ENCODE results near the gene ZNF418.
"Not testable (repeated sequence)": the region's sequence is repeated elsewhere in the genome, so short reads cannot be mapped to it uniquely, and the experiment has no call there.

Gene ZNF418

DNA sequence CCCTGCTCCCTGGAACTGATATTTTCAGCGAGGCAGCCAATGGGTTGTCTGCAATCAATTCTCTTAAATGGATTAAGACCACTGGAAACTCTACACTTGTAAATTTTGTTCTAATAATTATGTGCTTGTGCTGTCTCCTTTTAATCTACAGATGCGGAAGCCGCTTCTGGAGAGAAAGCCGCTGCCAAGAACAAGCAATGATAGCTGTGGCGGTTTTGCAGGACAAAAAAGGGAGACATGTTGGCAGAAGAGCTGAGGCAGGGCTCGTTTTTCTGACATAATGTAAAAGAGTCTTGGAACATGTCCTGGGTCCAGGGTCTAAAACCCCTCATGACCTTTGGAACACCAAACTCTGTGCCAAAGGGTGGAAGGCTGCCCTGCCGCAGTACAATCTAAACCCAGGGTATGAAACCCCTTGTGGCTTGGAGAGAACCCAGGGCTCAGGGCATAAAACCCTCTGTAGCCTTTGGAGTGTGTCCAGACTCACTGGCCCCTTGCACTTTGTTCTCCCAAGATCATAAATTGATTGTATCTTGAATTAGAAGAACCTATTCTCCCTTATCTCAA lies 31.5 kb downstream of the ZNF418 start:
- ChIA-PET CTCF (interaction anchor here (0.6 to 1.4 kb wide), 8 partner anchors 13 to 252 kb away, joined by 3 to 4 read pairs (median 3); partner anchors contain the start of gene ZNF417), POLR2A (interaction anchor here (2.3 kb wide), 1 partner anchor 10 kb away, joined by 5 read pairs; no protein-coding TSS in a partner anchor)
- Histone ChIP-seq H3K4me1 (ENCODE audit: control insufficient read depth, insufficient read depth, low read length) (no peaks in the 10 kb centered on the region), H3K4me3 (ENCODE audit: low read depth, low read length) (no peak overlapping the region), H3K36me3 (ENCODE audit: control insufficient read depth in 2 of 2, insufficient read depth in 1 of 2, low read length in 2 of 2) (peaks cover 13 to 24% of the 10 kb centered on the region in 2 experiments), H3K9me3 (ENCODE audit: control insufficient read depth, insufficient read depth, low read depth, low read length) (no peaks in the 10 kb centered on the region; the same call in 1 of the 2 replicates), H3K27ac (ENCODE audit: extremely low read depth, low read depth, low read length) (no peak overlapping the region)
- TF ChIP-seq ZNF394 (tag by site-specific recombination; IDR thresholded peaks at IDR 0.05; ENCODE audit: borderline replicate concordance), result no peak
- TF ChIP-seq, protein P1, sequence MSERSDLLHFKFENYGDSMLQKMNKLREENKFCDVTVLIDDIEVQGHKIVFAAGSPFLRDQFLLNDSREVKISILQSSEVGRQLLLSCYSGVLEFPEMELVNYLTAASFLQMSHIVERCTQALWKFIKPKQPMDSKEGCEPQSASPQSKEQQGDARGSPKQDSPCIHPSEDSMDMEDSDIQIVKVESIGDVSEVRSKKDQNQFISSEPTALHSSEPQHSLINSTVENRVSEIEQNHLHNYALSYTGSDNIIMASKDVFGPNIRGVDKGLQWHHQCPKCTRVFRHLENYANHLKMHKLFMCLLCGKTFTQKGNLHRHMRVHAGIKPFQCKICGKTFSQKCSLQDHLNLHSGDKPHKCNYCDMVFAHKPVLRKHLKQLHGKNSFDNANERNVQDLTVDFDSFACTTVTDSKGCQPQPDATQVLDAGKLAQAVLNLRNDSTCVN (tag by site-specific recombination; optimal IDR thresholded peaks at IDR 0.05), result no peak
- TF ChIP-seq, protein P2, sequence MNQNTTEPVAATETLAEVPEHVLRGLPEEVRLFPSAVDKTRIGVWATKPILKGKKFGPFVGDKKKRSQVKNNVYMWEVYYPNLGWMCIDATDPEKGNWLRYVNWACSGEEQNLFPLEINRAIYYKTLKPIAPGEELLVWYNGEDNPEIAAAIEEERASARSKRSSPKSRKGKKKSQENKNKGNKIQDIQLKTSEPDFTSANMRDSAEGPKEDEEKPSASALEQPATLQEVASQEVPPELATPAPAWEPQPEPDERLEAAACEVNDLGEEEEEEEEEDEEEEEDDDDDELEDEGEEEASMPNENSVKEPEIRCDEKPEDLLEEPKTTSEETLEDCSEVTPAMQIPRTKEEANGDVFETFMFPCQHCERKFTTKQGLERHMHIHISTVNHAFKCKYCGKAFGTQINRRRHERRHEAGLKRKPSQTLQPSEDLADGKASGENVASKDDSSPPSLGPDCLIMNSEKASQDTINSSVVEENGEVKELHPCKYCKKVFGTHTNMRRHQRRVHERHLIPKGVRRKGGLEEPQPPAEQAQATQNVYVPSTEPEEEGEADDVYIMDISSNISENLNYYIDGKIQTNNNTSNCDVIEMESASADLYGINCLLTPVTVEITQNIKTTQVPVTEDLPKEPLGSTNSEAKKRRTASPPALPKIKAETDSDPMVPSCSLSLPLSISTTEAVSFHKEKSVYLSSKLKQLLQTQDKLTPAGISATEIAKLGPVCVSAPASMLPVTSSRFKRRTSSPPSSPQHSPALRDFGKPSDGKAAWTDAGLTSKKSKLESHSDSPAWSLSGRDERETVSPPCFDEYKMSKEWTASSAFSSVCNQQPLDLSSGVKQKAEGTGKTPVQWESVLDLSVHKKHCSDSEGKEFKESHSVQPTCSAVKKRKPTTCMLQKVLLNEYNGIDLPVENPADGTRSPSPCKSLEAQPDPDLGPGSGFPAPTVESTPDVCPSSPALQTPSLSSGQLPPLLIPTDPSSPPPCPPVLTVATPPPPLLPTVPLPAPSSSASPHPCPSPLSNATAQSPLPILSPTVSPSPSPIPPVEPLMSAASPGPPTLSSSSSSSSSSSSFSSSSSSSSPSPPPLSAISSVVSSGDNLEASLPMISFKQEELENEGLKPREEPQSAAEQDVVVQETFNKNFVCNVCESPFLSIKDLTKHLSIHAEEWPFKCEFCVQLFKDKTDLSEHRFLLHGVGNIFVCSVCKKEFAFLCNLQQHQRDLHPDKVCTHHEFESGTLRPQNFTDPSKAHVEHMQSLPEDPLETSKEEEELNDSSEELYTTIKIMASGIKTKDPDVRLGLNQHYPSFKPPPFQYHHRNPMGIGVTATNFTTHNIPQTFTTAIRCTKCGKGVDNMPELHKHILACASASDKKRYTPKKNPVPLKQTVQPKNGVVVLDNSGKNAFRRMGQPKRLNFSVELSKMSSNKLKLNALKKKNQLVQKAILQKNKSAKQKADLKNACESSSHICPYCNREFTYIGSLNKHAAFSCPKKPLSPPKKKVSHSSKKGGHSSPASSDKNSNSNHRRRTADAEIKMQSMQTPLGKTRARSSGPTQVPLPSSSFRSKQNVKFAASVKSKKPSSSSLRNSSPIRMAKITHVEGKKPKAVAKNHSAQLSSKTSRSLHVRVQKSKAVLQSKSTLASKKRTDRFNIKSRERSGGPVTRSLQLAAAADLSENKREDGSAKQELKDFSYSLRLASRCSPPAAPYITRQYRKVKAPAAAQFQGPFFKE (tag by site-specific recombination; IDR thresholded peaks at IDR 0.05; ENCODE audit: borderline replicate concordance), result no peak
- TF ChIP-seq GFI1B (tag by site-specific recombination; IDR thresholded peaks at IDR 0.05), result no peak
- TF ChIP-seq, protein P3, sequence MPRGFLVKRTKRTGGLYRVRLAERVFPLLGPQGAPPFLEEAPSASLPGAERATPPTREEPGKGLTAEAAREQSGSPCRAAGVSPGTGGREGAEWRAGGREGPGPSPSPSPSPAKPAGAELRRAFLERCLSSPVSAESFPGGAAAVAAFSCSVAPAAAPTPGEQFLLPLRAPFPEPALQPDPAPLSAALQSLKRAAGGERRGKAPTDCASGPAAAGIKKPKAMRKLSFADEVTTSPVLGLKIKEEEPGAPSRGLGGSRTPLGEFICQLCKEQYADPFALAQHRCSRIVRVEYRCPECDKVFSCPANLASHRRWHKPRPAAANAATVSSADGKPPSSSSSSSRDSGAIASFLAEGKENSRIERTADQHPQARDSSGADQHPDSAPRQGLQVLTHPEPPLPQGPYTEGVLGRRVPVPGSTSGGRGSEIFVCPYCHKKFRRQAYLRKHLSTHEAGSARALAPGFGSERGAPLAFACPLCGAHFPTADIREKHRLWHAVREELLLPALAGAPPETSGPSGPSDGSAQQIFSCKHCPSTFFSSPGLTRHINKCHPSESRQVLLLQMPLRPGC (tag by site-specific recombination; IDR thresholded peaks at IDR 0.05), result no peak
- TF ChIP-seq ZNF221 (tag by site-specific recombination; IDR thresholded peaks at IDR 0.05; ENCODE audit: borderline replicate concordance), result no peak
- no peak for TF ChIP-seq ZNF10 (tag by site-specific recombination; IDR thresholded peaks at IDR 0.05)
- no peak for TF ChIP-seq ZBTB1 (tag by site-specific recombination; IDR thresholded peaks at IDR 0.05)
- TF ChIP-seq ZSCAN23 (tag by site-specific recombination; IDR thresholded peaks at IDR 0.05), result no peak
- TF ChIP-seq, protein P4, sequence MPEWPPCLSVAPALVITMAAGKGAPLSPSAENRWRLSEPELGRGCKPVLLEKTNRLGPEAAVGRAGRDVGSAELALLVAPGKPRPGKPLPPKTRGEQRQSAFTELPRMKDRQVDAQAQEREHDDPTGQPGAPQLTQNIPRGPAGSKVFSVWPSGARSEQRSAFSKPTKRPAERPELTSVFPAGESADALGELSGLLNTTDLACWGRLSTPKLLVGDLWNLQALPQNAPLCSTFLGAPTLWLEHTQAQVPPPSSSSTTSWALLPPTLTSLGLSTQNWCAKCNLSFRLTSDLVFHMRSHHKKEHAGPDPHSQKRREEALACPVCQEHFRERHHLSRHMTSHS (tag by site-specific recombination; IDR thresholded peaks at IDR 0.05), result no peak

DNA sequence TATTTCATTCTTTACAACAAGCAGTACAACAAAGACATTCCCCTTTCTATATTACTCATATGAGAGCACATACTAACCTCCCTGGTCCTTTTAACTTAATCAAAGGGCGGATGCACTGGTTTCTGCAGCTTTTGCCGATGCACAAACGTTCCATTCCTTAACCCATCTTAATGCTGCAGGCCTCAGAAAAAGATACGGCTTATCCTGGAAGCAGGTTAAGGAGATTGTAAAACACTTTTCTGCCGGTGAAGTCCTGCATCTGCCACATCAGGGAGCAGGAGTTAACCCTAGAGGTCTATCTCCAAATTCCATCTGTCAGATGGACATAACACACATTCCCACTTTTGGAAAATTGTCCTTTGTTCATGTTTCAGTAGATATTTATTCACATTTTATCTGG lies 34.9 kb downstream of the ZNF418 start:
- H3K4me3 ChIP-seq (ENCODE audit: low read depth, low read length), result no peak overlapping the region
- TF ChIP-seq ZNF19 (tag by site-specific recombination; IDR thresholded peaks at IDR 0.05; ENCODE audit: low read depth) (no peak), RBAK (tag by site-specific recombination; IDR thresholded peaks at IDR 0.05) (no peak), ZNF624 (tag by site-specific recombination; IDR thresholded peaks at IDR 0.05) (no peak)
- TF ChIP-seq, protein P5, sequence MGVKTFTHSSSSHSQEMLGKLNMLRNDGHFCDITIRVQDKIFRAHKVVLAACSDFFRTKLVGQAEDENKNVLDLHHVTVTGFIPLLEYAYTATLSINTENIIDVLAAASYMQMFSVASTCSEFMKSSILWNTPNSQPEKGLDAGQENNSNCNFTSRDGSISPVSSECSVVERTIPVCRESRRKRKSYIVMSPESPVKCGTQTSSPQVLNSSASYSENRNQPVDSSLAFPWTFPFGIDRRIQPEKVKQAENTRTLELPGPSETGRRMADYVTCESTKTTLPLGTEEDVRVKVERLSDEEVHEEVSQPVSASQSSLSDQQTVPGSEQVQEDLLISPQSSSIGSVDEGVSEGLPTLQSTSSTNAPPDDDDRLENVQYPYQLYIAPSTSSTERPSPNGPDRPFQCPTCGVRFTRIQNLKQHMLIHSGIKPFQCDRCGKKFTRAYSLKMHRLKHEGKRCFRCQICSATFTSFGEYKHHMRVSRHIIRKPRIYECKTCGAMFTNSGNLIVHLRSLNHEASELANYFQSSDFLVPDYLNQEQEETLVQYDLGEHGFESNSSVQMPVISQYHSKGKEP (tag by site-specific recombination; IDR thresholded peaks at IDR 0.05), result no peak
- CTCF ChIA-PET, result interaction anchor here (0.7 kb wide), 1 partner anchor 18 kb away, joined by 3 read pairs; no protein-coding TSS in a partner anchor
- no peaks in the 10 kb centered on the region for H3K4me1 ChIP-seq (ENCODE audit: control insufficient read depth, insufficient read depth, low read length)
- no peak overlapping the region for H3K27ac ChIP-seq (ENCODE audit: extremely low read depth, low read depth, low read length)
- POLR2A ChIA-PET, result interaction anchor here (0.5 kb wide), 1 partner anchor 36 kb away, joined by 10 read pairs; no protein-coding TSS in a partner anchor
- peaks cover 5 to 6% of the 10 kb centered on the region in 2 experiments for H3K36me3 ChIP-seq (ENCODE audit: control insufficient read depth in 2 of 2, insufficient read depth in 1 of 2, low read length in 2 of 2)
- H3K9me3 ChIP-seq (ENCODE audit: control insufficient read depth, insufficient read depth, low read depth, low read length), result no peaks in the 10 kb centered on the region

DNA sequence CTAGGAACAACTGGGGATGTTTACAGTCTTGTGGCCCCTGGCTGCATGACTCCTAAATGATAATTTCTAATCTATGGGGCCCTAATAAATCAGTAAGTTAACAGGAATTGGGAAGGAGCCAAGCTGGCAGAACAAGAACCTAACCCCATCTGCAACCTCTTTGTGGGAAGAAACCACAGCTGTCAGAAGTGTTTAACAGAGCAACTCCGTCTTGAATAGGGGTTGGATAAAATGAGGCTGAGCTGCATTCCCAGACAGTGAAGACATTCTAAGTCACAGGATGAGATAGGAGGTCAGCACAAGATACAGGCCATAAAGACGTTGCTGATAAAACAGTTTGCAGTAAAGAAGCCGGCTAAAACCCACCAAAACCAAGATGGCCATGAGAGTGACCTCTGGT lies 44.5 kb downstream of the ZNF418 start:
- H3K4me1 ChIP-seq (ENCODE audit: control insufficient read depth, insufficient read depth, low read length); H3K36me3 ChIP-seq (ENCODE audit: control insufficient read depth in 2 of 2, insufficient read depth in 1 of 2, low read length in 2 of 2); POLR2A ChIA-PET; H3K9me3 ChIP-seq (ENCODE audit: control insufficient read depth, insufficient read depth, low read depth, low read length); H3K4me3 ChIP-seq (ENCODE audit: low read depth, low read length); H3K27ac ChIP-seq (ENCODE audit: extremely low read depth, low read depth, low read length): not testable (repeated sequence)
- CTCF ChIA-PET, result interaction anchor here (0.7 to 0.9 kb wide), 2 partner anchors 13 to 22 kb away, joined by 3 to 4 read pairs; no protein-coding TSS in a partner anchor
